OCI-LY1 (cell line): ENCODE results near the gene ATXN1.

Source experiments
- CTCF ChIP-seq: fragments of 200-600 bp; sonication (generic), shearing (Covaris generic); IDR thresholded peaks from 2 replicates; pipeline ENCODE4 v1.5.1; 2017; ENCODE audit warnings: mild to moderate bottlenecking, antibody characterized with exemption, low read length, moderate library complexity, mixed read lengths
- EZH2 ChIP-seq: fragments of 200-600 bp; sonication (generic), shearing (Covaris generic); IDR thresholded peaks from 2 replicates; pipeline ENCODE4 v1.8.0; 2017; ENCODE audit warnings: borderline replicate concordance, mixed run types, mild to moderate bottlenecking, antibody characterized with exemption, low read length, moderate library complexity, mixed read lengths

GRCh38 chr6:16731478-16732051 lies 29.7 kb downstream of the ATXN1 start:
- TF ChIP-seq CTCF, result no peak
- no peak for TF ChIP-seq EZH2
